HG03378 (cell line): ENCODE data around the gene SMAD7.

Experiments
- ATAC-seq: cut with Tn5 transposase; IDR thresholded peaks from one replicate; pipeline ENCODE4 v1.9.1; 2021; ENCODE audit warnings: mild to moderate bottlenecking, moderate library complexity; ENCODE audit not compliant: unreplicated experiment

SMAD7 gene

GRCh38 chr18:48919547-48919946 lies 31.2 kb downstream of the SMAD7 start:
- no peak for ATAC-seq

DNA sequence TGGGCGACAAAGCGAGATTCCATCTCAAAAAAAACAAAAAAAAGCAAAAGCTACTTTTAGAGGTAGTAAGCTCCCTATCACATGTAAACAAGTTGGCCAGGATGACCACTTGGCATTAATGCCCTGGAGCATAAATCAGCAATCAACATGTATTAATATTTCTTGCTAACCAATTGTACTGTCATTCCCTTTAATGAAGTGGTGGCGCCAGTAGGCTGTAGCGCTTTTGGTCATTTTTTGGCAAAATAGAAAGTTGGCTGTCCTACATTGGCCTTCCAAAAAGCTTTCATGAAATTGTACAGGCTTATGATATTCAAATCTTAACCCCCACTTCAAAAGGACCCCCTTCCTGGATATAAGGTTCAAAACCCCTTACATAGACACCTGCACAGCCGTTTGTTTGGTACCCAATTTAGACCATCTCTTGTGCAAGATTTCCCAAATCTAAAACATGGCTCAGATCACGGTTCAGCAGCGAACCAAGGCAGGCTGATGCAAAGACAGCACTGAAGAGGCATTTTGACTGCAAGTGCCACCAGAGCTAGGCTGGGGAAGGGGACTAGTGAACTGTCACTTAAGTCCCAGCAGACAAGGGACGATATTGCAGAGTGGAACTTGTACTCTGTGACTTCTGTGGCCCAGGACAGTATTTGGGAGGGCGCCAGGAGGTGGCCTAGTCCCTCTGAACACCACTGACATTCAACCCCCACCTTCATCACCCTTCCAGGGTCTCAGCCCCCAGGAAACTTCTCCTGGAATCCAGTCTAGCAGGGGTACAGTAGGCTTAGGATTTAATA lies 31.9 kb downstream of the SMAD7 start:
- no peak for ATAC-seq

GRCh38 chr18:48917579-48918517 lies 32.9 kb downstream of the SMAD7 start:
- no peak for ATAC-seq

GRCh38 chr18:48915626-48916425 lies 34.9 kb downstream of the SMAD7 start:
- no peak for ATAC-seq

- ATAC-seq = no peak
These were observed 36.0 kb downstream of the SMAD7 start for GRCh38 chr18:48914581-48915251.

DNA sequence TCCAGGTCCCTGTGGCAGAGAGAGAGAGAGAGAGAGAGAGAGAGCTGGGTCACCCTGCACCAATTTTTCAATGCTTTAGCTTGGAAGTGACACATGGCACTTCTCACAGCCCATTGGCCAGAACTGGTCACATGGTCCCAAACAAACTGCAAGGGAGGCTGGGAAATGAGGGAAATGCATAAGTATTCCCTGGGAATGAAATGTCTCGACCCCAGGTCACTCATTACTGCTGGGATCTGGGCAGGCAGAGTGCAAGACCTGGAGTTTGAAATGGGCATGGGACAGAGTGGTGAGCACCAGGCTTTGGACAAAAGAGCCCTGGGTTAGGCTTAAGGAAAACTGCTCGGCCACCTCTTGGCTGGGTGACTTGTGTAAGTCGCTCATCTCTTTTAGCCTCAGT lies 37.0 kb downstream of the SMAD7 start:
- ATAC-seq = no peak

DNA sequence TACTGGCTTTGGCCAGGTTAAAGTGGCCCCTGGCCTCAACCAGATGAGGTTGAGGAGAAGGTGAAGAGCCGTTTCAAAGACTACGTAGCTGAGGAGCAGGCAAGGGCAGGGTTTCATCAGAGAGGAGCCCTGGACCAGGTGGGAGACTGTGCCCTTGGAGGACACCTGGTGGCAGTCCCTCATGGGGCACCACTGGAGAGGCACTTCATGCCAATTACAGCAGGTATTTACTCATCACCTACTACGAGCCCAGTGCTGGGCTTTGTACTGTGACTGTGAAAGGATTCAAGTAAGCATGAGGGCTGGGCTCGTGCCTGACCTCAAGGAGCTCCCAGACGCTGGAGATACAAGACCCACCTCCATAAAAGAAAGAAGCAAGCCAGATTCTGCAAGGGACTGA lies 37.6 kb downstream of the SMAD7 start:
- ATAC-seq = no peak

DNA sequence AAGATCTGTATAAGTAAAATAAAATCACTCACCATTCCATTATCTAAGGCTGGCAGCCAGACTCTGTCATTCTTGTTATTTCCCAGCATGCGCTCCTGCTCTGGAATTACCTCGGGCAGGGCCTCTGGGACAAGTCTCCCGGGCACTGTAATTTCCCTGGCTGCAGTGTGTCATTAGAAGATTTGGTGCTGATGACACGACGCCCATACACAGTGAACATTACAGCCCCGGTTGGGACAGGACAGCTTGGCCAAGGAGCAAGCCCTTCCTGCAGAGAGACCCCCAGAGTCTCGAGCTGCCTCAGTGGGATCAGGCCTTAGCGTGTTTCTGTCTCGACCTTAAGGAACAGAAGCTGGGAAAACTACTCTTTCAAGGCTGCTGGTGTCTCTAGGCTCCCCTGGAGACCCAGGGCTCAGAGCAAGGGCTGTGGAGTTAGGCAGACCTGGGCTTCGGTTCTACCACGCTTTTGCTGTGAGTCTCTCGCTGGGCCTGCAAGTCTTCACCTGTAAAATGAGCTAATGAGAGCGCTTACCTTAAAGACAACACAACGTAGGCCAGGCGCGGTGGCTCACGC lies 39.7 kb downstream of the SMAD7 start:
- no peak for ATAC-seq

DNA sequence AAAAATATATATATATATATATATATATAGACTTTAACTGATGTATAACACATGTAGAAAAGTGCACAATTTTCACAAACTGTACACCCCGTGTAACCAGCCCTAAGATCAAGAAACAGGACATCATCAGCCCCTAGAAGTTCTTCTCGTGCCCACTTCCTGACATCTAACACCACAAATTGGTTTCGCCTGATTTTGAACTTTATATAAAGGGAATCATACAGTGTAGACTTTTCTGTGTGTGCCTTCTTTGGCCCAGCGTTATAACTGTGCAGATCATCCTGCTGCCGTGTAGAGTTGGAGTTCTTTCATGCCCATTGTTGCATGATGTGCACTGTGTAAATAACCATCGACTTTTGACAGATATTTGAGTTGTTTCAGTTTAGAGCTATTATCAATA lies 41.0 kb downstream of the SMAD7 start:
- no peak for ATAC-seq

GRCh38 chr18:48908916-48909315 lies 41.8 kb downstream of the SMAD7 start:
- no peak for ATAC-seq

- no peak for ATAC-seq
These were observed 45.3 kb downstream of the SMAD7 start for GRCh38 chr18:48905513-48905912.

- no peak for ATAC-seq
These were observed 45.8 kb downstream of the SMAD7 start for GRCh38 chr18:48904847-48905394.

GRCh38 chr18:48904091-48904490 lies 46.7 kb downstream of the SMAD7 start:
- no peak for ATAC-seq

GRCh38 chr18:48902856-48903601 lies 47.7 kb downstream of the SMAD7 start:
- no peak for ATAC-seq

DNA sequence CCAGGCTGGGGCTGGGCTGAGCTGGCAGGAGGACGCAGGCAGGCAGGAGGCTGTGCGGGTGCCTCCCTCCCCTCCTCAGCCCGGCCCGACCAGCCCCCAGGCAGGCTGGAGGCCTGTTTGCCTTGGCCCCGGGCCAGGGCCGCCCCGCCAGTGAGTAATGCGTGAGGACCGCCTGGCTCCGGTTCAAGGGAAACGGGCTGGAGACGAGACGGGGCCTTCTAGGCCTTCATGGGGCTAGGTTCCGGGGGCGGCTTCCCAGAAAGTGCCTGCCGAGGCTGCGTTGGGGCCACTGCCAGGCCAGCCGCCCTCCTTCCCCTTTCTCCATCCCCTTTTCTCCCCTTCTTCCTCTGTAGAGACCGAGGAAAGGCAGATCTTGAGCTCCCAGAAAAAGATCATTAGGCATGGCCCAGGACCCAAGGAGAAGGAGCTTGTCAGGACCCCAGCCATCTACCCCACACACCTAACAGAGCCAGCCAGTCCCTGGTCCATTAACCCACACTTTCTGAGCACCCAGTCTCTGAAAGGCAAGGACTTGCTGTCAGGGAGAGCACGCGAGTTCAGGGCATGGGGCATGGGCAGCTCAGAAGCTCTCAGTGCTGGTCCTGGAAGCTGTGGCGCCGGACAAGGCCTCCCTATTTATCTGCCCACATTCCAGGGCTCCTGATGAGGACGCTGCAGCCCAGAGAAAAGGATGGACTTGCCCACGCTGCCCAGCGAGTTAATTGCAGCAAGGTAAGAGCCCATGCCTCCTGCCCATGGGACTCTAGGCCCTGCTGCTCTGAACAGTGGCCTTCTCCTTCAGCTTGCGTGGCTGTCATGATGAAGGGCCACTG lies 48.5 kb downstream of the SMAD7 start:
- ATAC-seq = no peak

GRCh38 chr18:48901145-48902022 lies 49.4 kb downstream of the SMAD7 start:
- ATAC-seq = no peak

DNA sequence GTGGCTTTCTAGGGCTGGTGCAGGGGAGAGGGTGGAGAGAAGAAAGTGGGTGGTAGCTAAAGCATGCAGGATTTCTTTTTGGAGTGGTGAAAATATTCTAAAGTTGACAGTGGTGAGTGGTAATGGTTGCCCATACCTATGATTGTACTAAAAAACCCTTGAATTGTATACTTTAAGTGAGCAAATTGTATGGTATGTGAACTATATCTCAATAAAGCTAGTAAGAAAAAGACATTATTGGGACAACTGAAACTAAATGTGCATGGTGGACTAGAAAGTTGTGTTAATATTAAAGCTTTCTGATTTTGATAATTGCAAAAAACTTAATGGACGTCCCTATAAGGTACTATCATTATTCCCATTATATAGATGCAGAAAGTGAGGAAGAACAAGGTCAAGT lies 50.3 kb downstream of the SMAD7 start:
- no peak for ATAC-seq
